H1 (cell line): Measurements from ENCODE around the gene RNF212.

Experiments used
- CREB1 ChIP-seq: IDR thresholded peaks from 2 replicates; pipeline ENCODE4 v1.6.1; 2012; ENCODE audit warnings: inconsistent platforms
- CTCF ChIP-seq, 3 experiments: IDR thresholded peaks; 1 replicate in 2 of 3; 2 replicates in 1 of 3; pipeline versions ENCODE4 v1.5.1 to v1.6.1; 2011; ENCODE audit warnings: low read length in 3 of 3, mild to moderate bottlenecking in 3 of 3, inconsistent platforms in 2 of 3, low read depth in 1 of 3, moderate library complexity in 1 of 3; ENCODE audit not compliant: insufficient read depth in 1 of 3; ENCODE audit errors: control extremely low read depth in 1 of 3
- EGR1 ChIP-seq: IDR thresholded peaks from 2 replicates; pipeline ENCODE4 v1.6.1; 2011; ENCODE audit warnings: low read depth, low read length, borderline replicate concordance
- EP300 ChIP-seq, 2 experiments: IDR thresholded peaks; 1 replicate in 1 of 2; 2 replicates in 1 of 2; pipeline ENCODE4 v1.6.1; 2011 to 2012; ENCODE audit warnings: low read depth in 2 of 2, low read length in 2 of 2, mild to moderate bottlenecking in 2 of 2, borderline replicate concordance in 1 of 2, inconsistent platforms in 1 of 2, moderate library complexity in 1 of 2
- EZH2 ChIP-seq: fragments of 200-600 bp; sonication (generic); IDR thresholded peaks from 2 replicates; pipeline ENCODE4 v1.7.1; 2012; ENCODE audit warnings: low read depth, mild to moderate bottlenecking, moderate library complexity, low read length, inconsistent platforms; ENCODE audit not compliant: severe bottlenecking
- KDM5A ChIP-seq: fragments of 200-600 bp; IDR thresholded peaks from 2 replicates; pipeline ENCODE4 v1.7.1; 2012; ENCODE audit warnings: mild to moderate bottlenecking, low read length, inconsistent platforms, mixed read lengths
- POLR2A ChIP-seq, 2 experiments: IDR thresholded peaks; 1 replicate in 1 of 2; 2 replicates in 1 of 2; pipeline ENCODE4 v1.6.1; 2011; ENCODE audit warnings: low read depth in 2 of 2, low read length in 2 of 2, mild to moderate bottlenecking in 2 of 2; ENCODE audit errors: control extremely low read depth in 1 of 2
- SRF ChIP-seq: IDR thresholded peaks from 2 replicates; pipeline ENCODE4 v1.6.1; 2011; ENCODE audit warnings: mild to moderate bottlenecking, low read depth, low read length, moderate library complexity
- TF ChIP-seq, protein P1 (sequence below): IDR thresholded peaks from 2 replicates; pipeline ENCODE4 v1.6.1; 2011; ENCODE audit warnings: low read length, improper control_type of control experiment
- TF ChIP-seq, protein P2 (sequence below): IDR thresholded peaks from 2 replicates; pipeline ENCODE4 v1.6.1; 2012; ENCODE audit warnings: low read length, inconsistent platforms

DNA sequence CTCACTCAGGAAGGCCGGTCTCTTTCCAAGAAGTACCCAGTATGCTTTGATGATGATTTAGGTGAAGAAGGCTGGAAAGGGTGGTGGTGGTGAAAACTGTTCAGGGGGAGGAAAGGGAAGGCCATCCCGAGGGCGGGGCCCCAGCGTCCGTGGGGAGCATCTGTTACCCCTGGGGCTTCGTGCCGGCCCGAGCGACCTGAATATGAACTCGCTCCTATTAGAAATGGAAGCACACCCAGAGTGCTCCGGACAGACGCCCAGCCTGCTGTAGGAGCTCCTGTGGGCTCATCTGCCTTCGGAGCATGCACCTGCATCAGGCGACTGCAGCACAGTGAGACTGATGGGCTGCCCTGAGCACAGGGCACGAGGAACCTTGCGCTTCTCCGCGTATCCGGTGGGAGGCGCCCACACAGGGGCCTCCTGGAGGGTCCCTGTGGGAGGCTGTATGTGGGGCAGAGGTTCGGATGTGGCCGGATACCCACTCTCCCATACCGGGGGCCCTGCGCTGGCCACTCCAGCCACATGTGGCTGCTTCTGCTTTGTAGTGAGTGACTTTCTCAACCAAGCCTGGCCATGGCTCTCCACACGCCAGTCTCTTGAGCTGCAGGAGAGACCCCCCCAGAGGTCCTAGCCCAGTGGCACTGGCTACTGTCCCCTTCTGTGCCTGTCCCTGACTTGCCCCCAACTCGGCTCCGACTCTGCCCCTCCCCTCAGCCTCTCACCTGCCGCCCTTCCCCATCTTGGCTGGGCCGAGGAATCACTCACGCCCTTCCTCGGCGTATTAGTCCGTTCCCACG lies 65.2 kb downstream of the RNF212 start:
- TF ChIP-seq EP300 (IDR thresholded peaks at IDR 0.05; ENCODE audit: borderline replicate concordance in 1 of 2, low read depth in 2 of 2, low read length in 2 of 2) (no peak), CTCF (IDR thresholded peaks at IDR 0.05; ENCODE audit: control extremely low read depth in 1 of 3, insufficient read depth in 1 of 3, low read depth in 1 of 3, low read length in 3 of 3) (no peak), SRF (no peak), CREB1 (no peak), KDM5A (no peak), EGR1 (no peak), POLR2A (IDR thresholded peaks at IDR 0.05; ENCODE audit: control extremely low read depth in 1 of 2, low read depth in 2 of 2, low read length in 2 of 2) (no peak), EZH2 (no peak)
- TF ChIP-seq, protein P1, sequence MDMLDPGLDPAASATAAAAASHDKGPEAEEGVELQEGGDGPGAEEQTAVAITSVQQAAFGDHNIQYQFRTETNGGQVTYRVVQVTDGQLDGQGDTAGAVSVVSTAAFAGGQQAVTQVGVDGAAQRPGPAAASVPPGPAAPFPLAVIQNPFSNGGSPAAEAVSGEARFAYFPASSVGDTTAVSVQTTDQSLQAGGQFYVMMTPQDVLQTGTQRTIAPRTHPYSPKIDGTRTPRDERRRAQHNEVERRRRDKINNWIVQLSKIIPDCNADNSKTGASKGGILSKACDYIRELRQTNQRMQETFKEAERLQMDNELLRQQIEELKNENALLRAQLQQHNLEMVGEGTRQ, result no peak
- TF ChIP-seq, protein P2, sequence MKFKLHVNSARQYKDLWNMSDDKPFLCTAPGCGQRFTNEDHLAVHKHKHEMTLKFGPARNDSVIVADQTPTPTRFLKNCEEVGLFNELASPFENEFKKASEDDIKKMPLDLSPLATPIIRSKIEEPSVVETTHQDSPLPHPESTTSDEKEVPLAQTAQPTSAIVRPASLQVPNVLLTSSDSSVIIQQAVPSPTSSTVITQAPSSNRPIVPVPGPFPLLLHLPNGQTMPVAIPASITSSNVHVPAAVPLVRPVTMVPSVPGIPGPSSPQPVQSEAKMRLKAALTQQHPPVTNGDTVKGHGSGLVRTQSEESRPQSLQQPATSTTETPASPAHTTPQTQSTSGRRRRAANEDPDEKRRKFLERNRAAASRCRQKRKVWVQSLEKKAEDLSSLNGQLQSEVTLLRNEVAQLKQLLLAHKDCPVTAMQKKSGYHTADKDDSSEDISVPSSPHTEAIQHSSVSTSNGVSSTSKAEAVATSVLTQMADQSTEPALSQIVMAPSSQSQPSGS, result no peak
